CD4-positive, alpha-beta T cell treated with Interleukin-2 at 100 ng/mL for 4 hours (primary cell): Measurements from ENCODE around the gene USP43.
"Not testable (repeated sequence)": the region's sequence is repeated elsewhere in the genome, so short reads cannot be mapped to it uniquely, and the experiment has no call there.

Experiments used
- DNase-seq: peaks from one replicate; pipeline ENCODE4 v3.0.0-alpha.2; 2020; ENCODE audit warnings: low spot score

The USP43 gene

GRCh38 chr17:9644910-9645751 lies at the start of gene USP43:
USP43 (plus strand) TSS chr17:9645517; CDS start chr17:9645633, 116 bp downstream.
- no peak for DNase-seq

GRCh38 chr17:9597638-9598037 lies 47.7 kb upstream of the USP43 start:
- DNase-seq, result not testable (repeated sequence)

GRCh38 chr17:9598661-9599060 lies 46.7 kb upstream of the USP43 start:
- DNase-seq, result no peak

GRCh38 chr17:9604583-9604982 lies 40.7 kb upstream of the USP43 start:
- DNase-seq, result not testable (repeated sequence)

GRCh38 chr17:9606453-9606852 lies 38.9 kb upstream of the USP43 start:
- DNase-seq, result no peak

- not testable (repeated sequence) for DNase-seq
These were observed 38.3 kb upstream of the USP43 start for GRCh38 chr17:9607058-9607457.

GRCh38 chr17:9611557-9611956 lies 33.8 kb upstream of the USP43 start:
- no peak for DNase-seq

- no peak for DNase-seq
These were observed 33.3 kb upstream of the USP43 start for GRCh38 chr17:9612006-9612405.

- no peak for DNase-seq
These were observed 29.8 kb upstream of the USP43 start for GRCh38 chr17:9615486-9615885.

GRCh38 chr17:9622961-9623360 lies 22.4 kb upstream of the USP43 start:
- DNase-seq, result no peak

- no peak for DNase-seq
These were observed 16.8 kb upstream of the USP43 start for GRCh38 chr17:9628509-9628908.

- no peak for DNase-seq
These were observed 12.6 kb upstream of the USP43 start for GRCh38 chr17:9632741-9633140.

- DNase-seq, result no peak
These were observed 10.0 kb upstream of the USP43 start for GRCh38 chr17:9635340-9635739.

- DNase-seq, result no peak
These were observed 8.8 kb upstream of the USP43 start for GRCh38 chr17:9636501-9636900.

- DNase-seq, result not testable (repeated sequence)
These were observed 4.9 kb upstream of the USP43 start for GRCh38 chr17:9640388-9640787.

GRCh38 chr17:9643611-9644010 lies 1.7 kb upstream of the USP43 start:
- DNase-seq, result no peak

GRCh38 chr17:9645851-9646545 lies 681 bp downstream of the USP43 start:
- no peak for DNase-seq

- DNase-seq, result no peak
These were observed 1.2 kb downstream of the USP43 start for GRCh38 chr17:9646546-9646885.

- no peak for DNase-seq
These were observed 1.7 kb downstream of the USP43 start for GRCh38 chr17:9647014-9647413.

GRCh38 chr17:9648521-9649110 lies 3.3 kb downstream of the USP43 start:
- no peak for DNase-seq

GRCh38 chr17:9658593-9659211 lies 13.4 kb downstream of the USP43 start:
- no peak for DNase-seq

- DNase-seq, result no peak
These were observed 15.7 kb downstream of the USP43 start for GRCh38 chr17:9661027-9661426.

- not testable (repeated sequence) for DNase-seq
These were observed 18.2 kb downstream of the USP43 start for GRCh38 chr17:9663511-9663910.
